Stimulated activated CD4-positive, alpha-beta T cell treated with anti-CD3 and anti-CD28 coated beads, Interleukin-2, amount 100 ng/mL, for 48 hours (primary cell): ENCODE measurements around the gene DMAP1.

Experiments
- DNase-seq, 2 donors: peaks; one replicate each; pipeline ENCODE4 v3.0.0-alpha.2; 2020

DMAP1 gene

DNA sequence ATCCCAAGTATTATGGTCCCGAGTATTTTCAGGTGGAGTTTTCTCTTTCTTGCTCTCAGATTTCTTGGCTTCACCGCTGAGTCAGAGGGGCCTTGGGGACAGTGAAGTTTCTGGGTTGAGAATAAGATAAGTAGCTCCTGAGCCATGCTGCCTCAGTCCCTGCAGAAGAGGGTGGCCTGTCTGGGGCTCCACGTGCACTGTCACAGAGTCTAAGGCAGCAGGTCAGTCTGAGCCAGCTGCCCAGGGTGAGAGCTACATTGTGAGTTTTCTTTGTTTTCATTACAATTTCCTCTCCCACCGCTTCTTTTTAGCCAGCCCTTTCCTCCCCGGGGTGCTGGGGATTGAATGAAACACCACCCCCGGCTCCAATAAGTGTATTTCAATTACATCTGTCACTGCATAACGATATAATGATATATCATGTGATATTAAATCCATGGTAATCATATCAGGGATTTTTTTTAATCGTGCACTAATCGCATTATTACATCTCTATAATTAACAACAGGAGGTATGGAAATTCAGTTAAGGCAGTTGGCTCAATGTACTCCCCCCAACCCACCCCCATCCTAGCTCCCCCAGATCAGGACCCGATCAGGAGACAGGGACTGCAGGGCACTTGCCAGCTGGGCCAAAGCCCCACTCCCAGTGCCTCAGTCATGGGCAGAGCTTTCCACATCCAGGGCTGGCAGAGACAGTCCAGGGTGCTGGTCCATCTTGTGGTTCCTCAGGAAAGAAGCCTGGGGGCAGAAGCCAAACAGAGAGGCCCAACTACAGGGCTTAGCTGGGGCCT, 43.7 kb downstream of the DMAP1 start:
- no peak for DNase-seq

DNA sequence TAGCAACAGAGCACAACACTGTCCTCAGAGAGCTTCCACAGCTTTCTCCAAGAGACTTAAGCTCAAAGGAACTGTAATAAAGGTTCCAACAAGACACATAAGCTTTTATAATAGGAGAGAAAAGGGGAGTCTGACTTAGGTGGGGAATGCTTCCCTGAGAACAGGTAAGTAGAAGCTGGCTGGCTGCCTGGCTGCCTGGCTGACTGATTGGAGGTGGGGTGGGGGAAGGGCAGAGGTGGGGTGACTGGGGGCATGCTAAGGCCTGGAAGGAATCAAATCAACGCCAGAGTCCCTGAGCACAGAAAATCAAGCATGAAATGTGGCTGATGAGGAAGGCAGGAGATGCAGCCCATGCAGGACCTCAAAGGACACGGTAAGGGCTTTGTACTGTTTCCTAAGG, 45.8 kb downstream of the DMAP1 start:
- no peak for DNase-seq

DNA sequence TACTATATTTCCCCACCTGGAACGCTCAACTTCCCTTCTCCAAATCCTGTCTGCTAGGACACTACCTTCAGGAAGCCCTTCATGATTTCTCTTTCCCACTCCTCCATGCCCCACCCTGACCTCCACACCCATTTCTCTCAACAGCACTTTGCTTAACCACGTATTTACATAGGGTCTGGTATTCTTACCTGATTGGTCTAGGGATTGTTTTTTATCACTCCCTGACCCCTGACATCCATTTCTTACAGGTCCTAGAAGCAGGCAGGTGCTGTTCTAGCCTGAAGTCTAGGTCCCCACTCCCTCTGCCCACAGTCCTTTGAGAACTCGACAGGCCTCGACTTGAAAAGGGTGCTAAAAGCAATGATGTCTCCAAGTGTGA, 47.5 kb downstream of the DMAP1 start:
- DNase-seq, result no peak

DNA sequence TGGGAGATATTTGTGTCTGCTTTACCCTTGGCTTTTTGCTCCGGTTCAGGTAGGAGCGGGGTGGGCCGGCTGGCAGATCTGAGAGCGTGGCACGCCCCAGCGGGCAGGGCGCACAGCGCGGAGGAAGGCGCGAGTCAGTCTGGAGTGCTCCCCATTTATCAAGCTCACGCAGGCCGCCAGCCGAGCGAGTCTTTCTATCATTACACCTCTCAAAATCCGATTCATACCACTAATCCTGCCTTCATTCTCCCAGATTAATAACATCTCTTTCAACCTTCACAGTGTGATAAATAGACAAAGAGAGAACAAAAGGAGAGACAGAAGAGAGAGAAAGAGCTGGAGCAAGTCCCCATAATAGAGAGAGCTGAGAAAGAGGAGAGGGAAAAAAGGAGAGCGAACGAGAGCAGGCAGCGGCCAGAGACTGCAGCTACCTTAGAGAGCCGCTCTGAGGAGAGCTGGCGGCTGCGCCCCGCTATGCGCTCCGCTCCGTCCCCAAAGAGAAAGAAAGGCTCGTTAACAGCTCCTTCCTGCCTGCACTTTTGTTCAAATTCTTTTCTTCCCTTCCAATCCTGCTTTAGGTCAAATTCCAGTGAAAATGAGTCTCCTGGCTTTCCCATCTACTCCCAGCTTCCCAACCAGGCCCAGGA, 48.0 kb downstream of the DMAP1 start:
- no peak for DNase-seq

DNA sequence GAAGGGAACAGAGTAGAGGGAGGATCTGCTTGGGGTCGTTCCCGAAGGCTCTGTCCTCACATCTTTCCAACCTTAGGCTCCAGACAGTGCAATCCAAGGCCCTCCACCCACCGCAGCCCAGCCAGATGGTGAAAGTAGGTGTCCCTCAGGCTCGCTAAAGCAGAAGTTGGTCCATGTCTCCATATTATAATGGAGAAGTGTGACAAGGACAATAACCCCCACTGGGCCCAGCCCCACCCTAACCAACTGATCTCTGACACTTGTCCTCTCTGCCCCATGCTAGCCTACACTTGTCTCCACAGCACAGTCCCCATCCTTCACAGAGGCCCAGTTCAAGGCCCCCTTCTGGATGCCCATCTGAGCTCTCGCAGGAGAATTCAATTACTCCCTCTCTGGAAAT, 48.7 kb downstream of the DMAP1 start:
- no peak for DNase-seq

DNA sequence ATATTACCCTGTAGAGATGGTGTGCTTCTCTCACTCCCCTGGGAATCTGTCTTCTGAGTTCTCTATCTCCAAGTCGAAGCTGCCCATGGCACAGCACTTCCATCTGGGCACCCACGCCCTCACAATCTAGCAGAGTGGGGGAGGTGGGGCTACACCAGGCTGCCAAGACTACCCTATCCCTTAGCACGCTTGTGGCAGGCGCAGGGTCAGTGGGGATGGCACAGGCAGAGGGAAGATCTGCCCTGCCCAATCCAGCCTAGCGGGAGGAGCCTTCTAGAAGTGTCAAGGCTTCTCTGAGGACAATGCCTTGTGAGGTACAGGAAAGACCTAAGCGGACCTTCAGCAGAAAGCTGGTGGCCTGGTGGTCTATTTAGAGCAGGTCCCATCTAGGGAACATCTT, 49.1 kb downstream of the DMAP1 start:
- no peak for DNase-seq

DNA sequence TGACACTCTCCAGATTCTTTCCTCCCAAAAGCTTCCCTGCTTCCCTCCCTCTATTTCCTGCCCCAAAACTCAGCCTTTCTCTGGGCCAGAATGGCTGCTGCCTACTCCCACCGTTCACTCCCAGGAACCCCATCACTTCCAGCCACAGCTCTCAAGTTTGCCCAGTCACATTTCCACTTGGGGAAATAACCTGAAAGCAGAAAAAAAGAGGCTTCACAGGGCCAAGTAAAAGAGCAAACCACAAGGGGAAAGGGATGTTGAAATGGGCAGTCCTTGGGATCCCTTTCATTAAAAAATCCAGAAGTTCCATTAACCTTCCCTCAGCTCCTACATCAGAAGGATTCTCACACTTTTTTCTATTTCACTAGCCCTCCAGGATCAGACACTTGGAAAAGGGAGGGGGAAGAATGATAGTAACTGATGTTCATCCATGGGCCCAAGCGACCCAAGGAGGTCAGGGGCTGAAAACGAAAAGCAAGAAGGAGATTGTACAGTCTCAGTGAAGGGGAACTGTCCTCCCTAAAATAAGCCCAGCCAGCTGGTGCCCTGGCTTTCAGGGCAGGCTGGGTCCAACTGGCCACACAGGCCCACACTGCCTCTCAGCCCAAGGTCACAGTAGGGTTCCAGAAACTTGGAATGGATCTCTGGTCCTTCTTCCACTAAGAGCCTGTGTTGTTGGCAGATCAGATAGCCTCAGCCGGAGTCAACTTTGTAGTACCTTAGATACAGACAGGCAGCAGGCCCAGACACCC, 49.7 kb downstream of the DMAP1 start:
- no peak for DNase-seq

DNA sequence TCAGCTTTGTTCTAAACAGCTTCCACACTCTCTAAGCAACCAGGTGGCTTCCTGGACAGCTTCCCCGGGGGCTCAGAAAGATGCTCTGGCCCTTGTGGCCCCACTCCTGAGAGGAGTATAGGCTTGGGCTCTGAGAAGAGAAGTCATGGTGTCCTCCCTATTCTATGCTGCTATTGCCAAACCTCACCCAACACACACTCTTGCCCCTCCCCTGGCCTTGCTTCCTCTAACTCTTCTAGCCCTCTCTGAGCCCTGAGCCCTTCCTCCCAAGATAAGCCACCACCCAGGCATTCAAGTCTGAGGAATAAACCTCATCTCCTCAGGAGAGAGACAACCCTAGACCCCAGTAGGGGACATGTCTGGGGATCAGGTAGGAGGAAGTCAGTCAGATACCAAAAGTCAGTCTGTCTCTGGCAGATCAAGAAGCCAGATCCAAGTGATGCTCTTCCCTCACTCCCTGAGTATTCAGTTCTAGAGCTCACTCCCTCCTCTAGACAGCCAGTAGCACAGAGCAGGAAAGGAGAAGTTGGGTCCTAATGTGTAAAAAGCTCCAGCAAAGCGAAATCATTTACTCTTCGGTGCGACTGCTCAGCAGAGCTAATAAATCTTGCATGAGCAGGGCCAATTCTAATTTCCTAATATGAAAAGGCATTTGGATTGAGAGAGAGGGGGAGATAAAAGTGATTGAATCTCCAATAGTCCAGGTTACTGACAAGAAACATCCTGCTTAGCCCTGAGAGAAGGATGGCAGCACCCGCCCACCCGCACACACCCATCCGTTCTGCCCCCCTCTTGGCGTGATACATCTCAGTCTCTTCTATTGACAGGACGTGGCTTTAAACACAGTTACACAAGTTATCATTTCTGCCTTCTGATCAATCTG, 50.5 kb downstream of the DMAP1 start:
- no peak for DNase-seq

DNA sequence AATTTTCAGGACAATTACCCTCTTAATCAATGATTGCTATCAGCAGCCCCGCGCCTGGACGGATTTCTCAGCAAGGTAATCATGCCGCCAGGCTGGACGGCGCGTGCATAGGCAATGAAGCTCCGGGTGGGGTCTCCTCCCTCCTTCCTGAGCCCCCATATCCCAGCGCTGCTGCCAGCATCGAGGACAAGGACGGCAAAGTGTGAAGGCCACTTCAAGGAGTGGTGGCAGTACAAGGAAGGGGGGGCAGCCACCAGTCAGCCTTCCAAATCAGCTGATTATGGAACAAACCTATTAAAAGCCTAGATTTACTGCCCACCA, 51.1 kb downstream of the DMAP1 start:
- DNase-seq, result no peak

DNA sequence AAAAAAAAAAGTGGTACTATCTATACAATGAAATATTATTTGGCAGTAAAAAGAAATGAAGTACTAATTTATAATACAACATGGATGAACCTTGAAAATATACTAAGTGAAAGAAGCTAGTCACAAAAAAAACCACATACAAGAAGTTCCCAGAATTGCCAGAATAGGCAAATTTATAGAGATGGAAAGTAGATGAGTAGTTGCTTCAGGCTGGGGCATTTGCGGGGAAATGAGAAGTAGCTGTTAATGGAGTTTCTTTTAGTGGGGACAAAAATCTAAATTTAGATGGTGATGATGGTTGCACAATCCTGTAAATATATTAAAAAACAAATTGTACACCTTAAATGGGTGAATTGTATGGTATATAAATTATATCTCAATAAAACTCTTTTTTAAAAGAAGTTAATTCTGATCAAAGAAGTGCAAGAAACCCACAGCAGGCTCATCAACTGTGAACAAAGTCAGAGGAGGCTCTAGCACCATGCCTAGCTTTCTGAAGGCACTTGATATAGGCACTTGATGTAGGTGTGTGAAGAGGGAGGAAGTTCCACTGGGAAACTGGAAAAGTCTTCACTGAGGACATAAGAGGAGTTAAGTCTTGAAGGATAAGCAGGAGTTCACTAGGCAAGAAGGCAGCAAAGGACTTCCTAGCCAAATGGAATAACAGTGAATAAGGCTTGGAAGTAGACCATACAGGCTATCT, 52.5 kb downstream of the DMAP1 start:
- no peak for DNase-seq

DNA sequence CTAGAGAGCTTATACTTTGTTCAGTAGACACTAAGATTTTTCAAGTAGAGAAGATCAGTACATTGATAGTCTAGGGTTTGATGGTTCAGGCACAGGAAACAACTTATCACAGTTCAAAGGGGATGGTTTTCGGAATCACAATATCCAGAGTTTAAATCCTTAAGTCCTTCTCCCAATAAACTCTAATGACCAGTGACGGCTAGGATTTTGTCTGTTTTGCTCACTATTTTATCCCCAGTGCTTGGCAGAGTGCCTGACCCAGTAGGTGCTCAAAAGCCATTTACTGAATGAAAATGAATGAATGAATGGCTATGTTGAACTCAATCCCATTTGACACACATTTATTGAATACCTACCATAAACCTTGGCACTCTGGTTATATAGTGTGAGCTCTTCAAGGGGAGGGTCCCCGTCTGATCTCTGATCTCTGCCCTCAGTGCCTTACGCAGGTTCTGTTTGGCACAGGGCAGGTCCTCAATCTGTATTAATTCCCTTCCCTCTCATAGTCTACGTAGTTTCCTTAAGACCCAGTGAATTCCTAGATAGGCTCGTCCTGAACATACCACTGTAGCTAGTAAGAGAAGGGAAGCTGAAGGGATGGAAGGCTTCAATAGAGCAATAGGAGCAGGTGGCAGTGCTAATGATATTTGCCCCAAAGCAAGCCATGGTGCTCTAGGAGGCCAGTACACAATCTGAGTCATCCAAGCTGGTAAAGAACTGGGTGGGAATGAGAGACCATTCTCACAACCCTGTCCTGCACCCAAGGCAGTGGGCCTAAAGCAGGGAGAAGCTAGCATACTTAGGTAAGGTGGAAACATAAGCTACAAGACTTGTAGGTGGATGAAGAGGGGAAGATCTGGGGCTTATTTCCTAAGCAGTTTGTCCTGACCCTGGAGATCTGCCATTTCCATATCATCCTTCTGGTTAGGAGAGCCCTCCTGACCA, 53.4 kb downstream of the DMAP1 start:
- DNase-seq, result no peak

DNA sequence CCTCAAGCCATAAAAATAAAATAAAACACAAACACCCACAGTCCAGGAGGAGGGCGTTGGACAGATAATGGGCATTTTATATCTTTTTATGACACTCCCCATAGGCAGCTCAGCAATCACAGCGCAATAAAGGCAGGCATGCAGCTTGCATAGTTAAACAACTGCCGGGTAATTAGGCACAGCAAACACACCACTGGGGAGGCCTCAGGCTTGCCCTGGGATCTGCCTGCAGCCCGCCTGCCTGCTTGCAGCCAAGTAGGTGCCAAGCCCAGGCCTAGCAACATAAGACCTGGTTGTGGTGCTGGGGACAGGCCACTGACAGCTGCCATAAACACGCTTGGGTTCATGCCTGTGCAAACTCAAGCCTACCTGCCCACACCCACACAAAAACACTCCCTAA, 54.2 kb downstream of the DMAP1 start:
- DNase-seq, result no peak

DNA sequence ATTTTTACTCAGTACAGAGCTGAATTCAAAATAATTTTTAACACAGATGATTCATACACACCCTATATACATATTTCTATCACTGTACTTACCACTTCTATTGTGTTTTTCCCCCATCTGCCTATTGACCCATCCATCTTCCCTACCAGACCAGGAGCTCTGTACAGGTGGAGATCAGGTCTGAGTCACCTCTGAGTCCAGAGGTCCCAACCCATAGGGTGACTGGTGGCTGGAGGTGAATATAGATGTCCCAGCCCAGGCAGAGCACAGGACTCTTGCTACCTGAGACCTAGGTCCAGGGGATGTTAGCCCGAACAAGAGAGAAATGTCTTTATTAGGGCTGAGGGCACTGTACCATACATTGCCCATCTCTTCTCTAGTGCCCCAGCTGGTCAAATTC, 54.8 kb downstream of the DMAP1 start:
- no peak for DNase-seq
